HEK293 (cell line): ENCODE data around the gene NPIPB2.
A peak's percentile ranks its signal among the peaks of the same experiment; 100 is the strongest.

Source experiments
- CTCF ChIA-PET: fragments of 350-600 bp; formaldehyde crosslinking; extraction: SDS; loops from one replicate; lab custom pipeline; 2021; ENCODE audit warnings: antibody characterized with exemption; lab: Yijun Ruan, JAX
- POLR2A ChIA-PET: fragments of 300-600 bp; formaldehyde crosslinking; extraction: SDS; loops from one replicate; lab custom pipeline; 2020; ENCODE audit warnings: antibody characterized with exemption, inconsistent platforms; lab: Yijun Ruan, JAX
- H3K27ac ChIP-seq: fragments of 200-500 bp; sonication (Bioruptor generic); 2 replicates; pipeline ENCODE4 v1.5.1; 2014; ENCODE audit warnings: low read depth, low read length, control low read depth, inconsistent platforms; ENCODE audit errors: extremely low read depth
- H3K36me3 ChIP-seq, 2 experiments: fragments of 200-500 bp in 1 of 2; sonication (Bioruptor generic) in 1 of 2; 1 replicate in 1 of 2; 2 replicates in 1 of 2; pipeline ENCODE4 v1.5.1; 2014 to 2017; ENCODE audit warnings: inconsistent platforms in 2 of 2, low read length in 2 of 2; ENCODE audit not compliant: control insufficient read depth in 2 of 2, insufficient read depth in 1 of 2
- H3K4me1 ChIP-seq: fragments of 200-500 bp; sonication (Bioruptor generic); 2 replicates; pipeline ENCODE4 v1.5.1; 2014; ENCODE audit warnings: mild to moderate bottlenecking, low read length, inconsistent platforms; ENCODE audit not compliant: control insufficient read depth, insufficient read depth
- H3K4me3 ChIP-seq: 2 replicates; pipeline ENCODE4 v1.5.1; 2011; ENCODE audit warnings: low read depth, mild to moderate bottlenecking, control low read depth, low read length, moderate library complexity
- H3K9me3 ChIP-seq: fragments of 200-500 bp; sonication (Bioruptor generic); 2 replicates; pipeline ENCODE4 v1.5.1; 2014; ENCODE audit warnings: low read depth, low read length, inconsistent platforms; ENCODE audit not compliant: control insufficient read depth, insufficient read depth
- PRDM10 ChIP-seq: fragments of 450-650 bp; formaldehyde crosslinking; IDR thresholded peaks from 2 replicates; pipeline ENCODE4 v1.5.1; 2016; ENCODE audit warnings: missing biosample characterization, missing genetic modification characterization
- ZBTB20 ChIP-seq: fragments of 450-650 bp; formaldehyde crosslinking; IDR thresholded peaks from 2 replicates; pipeline ENCODE4 v1.5.1; 2016; ENCODE audit warnings: missing biosample characterization, missing genetic modification characterization
- ZBTB44 ChIP-seq: fragments of 450-650 bp; IDR thresholded peaks from 2 replicates; pipeline ENCODE4 v1.5.1; 2018; ENCODE audit warnings: missing biosample characterization, mild to moderate bottlenecking, missing genetic modification characterization
- ZBTB6 ChIP-seq: fragments of 450-650 bp; formaldehyde crosslinking; IDR thresholded peaks from 2 replicates; pipeline ENCODE4 v1.5.1; 2017; ENCODE audit warnings: missing biosample characterization, missing genetic modification characterization
- ZFP3 ChIP-seq: fragments of 450-650 bp; formaldehyde crosslinking; IDR thresholded peaks from 2 replicates; pipeline ENCODE4 v1.5.1; 2016; ENCODE audit warnings: low read depth, missing biosample characterization, missing genetic modification characterization
- ZFP69B ChIP-seq: fragments of 450-650 bp; formaldehyde crosslinking; IDR thresholded peaks from 2 replicates; pipeline ENCODE4 v1.5.1; 2016; ENCODE audit warnings: missing biosample characterization, missing genetic modification characterization
- ZIC2 ChIP-seq: fragments of 450-650 bp; formaldehyde crosslinking; IDR thresholded peaks from 2 replicates; pipeline ENCODE4 v1.5.1; 2016; ENCODE audit warnings: missing biosample characterization, missing genetic modification characterization
- ZNF10 ChIP-seq: fragments of 450-650 bp; formaldehyde crosslinking; IDR thresholded peaks from 2 replicates; pipeline ENCODE4 v1.5.1; 2017; ENCODE audit warnings: missing biosample characterization, missing genetic modification characterization
- ZNF157 ChIP-seq: fragments of 450-650 bp; formaldehyde crosslinking; IDR thresholded peaks from 2 replicates; pipeline ENCODE4 v1.5.1; 2016; ENCODE audit warnings: missing biosample characterization, missing genetic modification characterization
- ZNF202 ChIP-seq: fragments of 450-650 bp; formaldehyde crosslinking; IDR thresholded peaks from 2 replicates; pipeline ENCODE4 v1.5.1; 2016; ENCODE audit warnings: missing biosample characterization, missing genetic modification characterization, borderline replicate concordance
- ZNF350 ChIP-seq: fragments of 450-650 bp; formaldehyde crosslinking; IDR thresholded peaks from 2 replicates; pipeline ENCODE4 v1.5.0; 2017; ENCODE audit warnings: missing biosample characterization, mild to moderate bottlenecking, missing genetic modification characterization
- ZNF677 ChIP-seq: fragments of 450-650 bp; IDR thresholded peaks from 2 replicates; pipeline ENCODE4 v1.5.0; 2018; ENCODE audit warnings: missing biosample characterization, mild to moderate bottlenecking, missing genetic modification characterization, moderate library complexity
- ZNF785 ChIP-seq: fragments of 450-650 bp; formaldehyde crosslinking; IDR thresholded peaks from 2 replicates; pipeline ENCODE4 v1.5.1; 2016; ENCODE audit warnings: missing biosample characterization, missing genetic modification characterization
- ZNF843 ChIP-seq: fragments of 450-650 bp; formaldehyde crosslinking; IDR thresholded peaks from 2 replicates; pipeline ENCODE4 v1.5.1; 2016; ENCODE audit warnings: missing biosample characterization, missing genetic modification characterization

NPIPB2 gene

GRCh38 chr16:11957591-11958395 lies 15.9 kb upstream of the NPIPB2 start:
- POLR2A ChIA-PET = interaction anchor here (0.7 kb wide), 1 partner anchor 1212 kb away, joined by 4 read pairs; no protein-coding TSS in a partner anchor
- Histone ChIP-seq H3K9me3 (no peaks in the 10 kb centered on the region), H3K4me3 (no peak overlapping the region), H3K4me1 (no peaks in the 10 kb centered on the region), H3K36me3 (no peaks in the 10 kb centered on the region), H3K27ac (no peak overlapping the region)
- CTCF ChIA-PET = interaction anchor here (1.0 to 5.2 kb wide), 4 partner anchors 9 to 110 kb away, joined by 3 to 12 read pairs (median 8); no protein-coding TSS in a partner anchor
- TF ChIP-seq ZBTB44 (no peak), ZNF10 (tag by site-specific recombination) (0 out of 2 replicates have a peak, but pooled peaks have one; percentile 43), ZFP69B (tag by site-specific recombination) (0 out of 2 replicates have a peak, but pooled peaks have one; percentile 24)

GRCh38 chr16:11956558-11956957 lies 14.7 kb upstream of the NPIPB2 start:
- ChIA-PET POLR2A (interaction anchor here (0.7 kb wide), 1 partner anchor 152 kb away, joined by 3 read pairs; no protein-coding TSS in a partner anchor), CTCF (interaction anchor here (5.2 kb wide), 1 partner anchor 111 kb away, joined by 12 read pairs; no protein-coding TSS in a partner anchor)
- no peak overlapping the region for H3K27ac ChIP-seq

More at GRCh38 chr16:11956558-11956957, 14.7 kb upstream of the NPIPB2 start:
- H3K9me3 ChIP-seq = no peaks in the 10 kb centered on the region
- TF ChIP-seq ZNF843 (tag by site-specific recombination) (no peak), PRDM10 (tag by site-specific recombination) (peak; percentile 31; the same call in 1 of the 2 replicates), ZNF785 (tag by site-specific recombination) (no peak), ZIC2 (tag by site-specific recombination) (peak; percentile 79), ZBTB20 (tag by site-specific recombination) (no peak), ZNF677 (tag by site-specific recombination) (no peak), ZNF202 (tag by site-specific recombination) (no peak), ZBTB6 (tag by site-specific recombination) (no peak), ZNF157 (tag by site-specific recombination) (no peak), ZFP3 (tag by site-specific recombination) (no peak), ZNF350 (no peak)
- no peak overlapping the region for H3K4me3 ChIP-seq
- no peaks in the 10 kb centered on the region for H3K36me3 ChIP-seq
- no peaks in the 10 kb centered on the region for H3K4me1 ChIP-seq
